Breast epithelium (tissue), 4 donors: ENCODE results near the gene FAS. TPM values are rescaled to one million over a fixed set of nuclear protein-coding genes. Genes with fewer than 3 reads are reported as not detected.
A peak's percentile ranks its signal among the peaks of the same experiment; 100 is the strongest.

Experiments
- DNase-seq, 2 donors: peaks; one replicate each; pipeline ENCODE4 v3.0.0-alpha.2; 2019; ENCODE audit warnings: low spot score in 2 of 2
- H3K27ac ChIP-seq, 2 donors: fragments of 200-600 bp; sonication (generic) in 1 of 2; one replicate each; pipeline ENCODE4 v1.5.1; 2016 to 2019; ENCODE audit warnings: mild to moderate bottlenecking in 1 of 2
- H3K27me3 ChIP-seq, 2 donors: fragments of 200-600 bp; sonication (generic) in 1 of 2; one replicate each; pipeline versions ENCODE4 v1.5.1 to v1.6.0; 2017 to 2019; ENCODE audit warnings: control low read depth in 1 of 2, mild to moderate bottlenecking in 1 of 2
- H3K36me3 ChIP-seq: fragments of 200-600 bp; one replicate; pipeline ENCODE4 v1.5.1; 2019
- H3K4me1 ChIP-seq, 2 donors: fragments of 200-600 bp; sonication (generic); one replicate each; pipeline ENCODE4 v1.5.1; 2016 to 2019; ENCODE audit warnings: control low read depth in 1 of 2
- H3K4me3 ChIP-seq, 3 donors: fragments of 200-600 bp; sonication (generic); 1 replicate in 2 of 3; 2 replicates in 1 of 3; pipeline ENCODE4 v1.5.1; 2016 to 2019; ENCODE audit warnings: mild to moderate bottlenecking in 3 of 3, moderate library complexity in 2 of 3
- H3K9me3 ChIP-seq, 2 donors: fragments of 200-600 bp; sonication (generic) in 1 of 2; one replicate each; pipeline ENCODE4 v1.5.1; 2016 to 2019; ENCODE audit warnings: control low read depth in 1 of 2
- POLR2A ChIP-seq: fragments of 450-650 bp; IDR thresholded peaks from one replicate; pipeline ENCODE4 v1.6.1; 2016; ENCODE audit warnings: antibody characterized with exemption, mild to moderate bottlenecking, moderate library complexity
- POLR2AphosphoS5 ChIP-seq, 3 donors: sonication (generic); formaldehyde crosslinking; IDR thresholded peaks; one replicate each; pipeline ENCODE4 v1.6.1; 2017; ENCODE audit warnings: antibody characterized with exemption in 3 of 3
- intact Hi-C: fragments of 100-400 bp; cut with DNase I; formaldehyde crosslinking; loops from one replicate; pipeline ENCODE4 v1.15.1; 2023; ENCODE audit warnings: low total_unique reads
- total RNA-seq, 3 donors: library from RNA; depleted of rRNA; stranded (reverse); fragments of >200 nt; gene quantifications; one replicate each; pipeline ENCODE4 v1.1.0, GENCODE V29; 2016
- TF ChIP-seq, protein P1 (sequence below), 3 donors: fragments of 450-650 bp; IDR thresholded peaks; one replicate each; pipeline ENCODE4 v1.5.1; 2016 to 2017; ENCODE audit warnings: antibody characterized with exemption in 3 of 3, mild to moderate bottlenecking in 3 of 3, moderate library complexity in 3 of 3

FAS gene
- total RNA-seq, 3 donors from 2014 or later = 26.9 to 51.5 (median 47.3) TPM

DNA sequence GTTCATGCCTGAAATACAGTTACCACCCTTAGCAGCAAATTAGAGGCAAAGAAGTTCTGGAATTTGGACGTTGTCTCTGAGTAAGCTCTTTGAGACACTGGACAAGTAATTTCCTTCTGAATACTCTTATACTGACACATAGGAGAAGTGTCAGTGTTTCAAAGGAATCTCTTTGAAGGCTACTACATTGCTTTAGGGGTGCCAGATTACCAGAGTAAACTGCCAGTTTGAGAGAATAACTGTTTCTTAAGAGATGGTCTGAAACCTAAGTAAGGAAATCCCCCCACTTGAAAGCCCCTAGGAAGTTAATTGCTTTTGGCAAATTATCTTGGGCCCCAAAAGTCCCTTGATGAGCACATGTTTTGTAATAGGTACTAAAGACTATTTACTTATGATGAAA lies 3.4 kb downstream of the FAS start:
- no peaks in the 10 kb centered on the region for H3K36me3 ChIP-seq
- no peaks in the 10 kb centered on the region for H3K9me3 ChIP-seq
- DNase-seq = no peak
- peaks cover 5 to 10% of the 10 kb centered on the region in 2 donors for H3K4me1 ChIP-seq
- intact Hi-C loops = loop anchor here (5.0 kb wide), 1 partner anchor 52 kb away; no protein-coding TSS in a partner anchor
- H3K4me3 ChIP-seq = peak overlapping the region; percentile 90 to 98 (median 94)
- TF ChIP-seq POLR2A = no peak
- TF ChIP-seq, protein P1, sequence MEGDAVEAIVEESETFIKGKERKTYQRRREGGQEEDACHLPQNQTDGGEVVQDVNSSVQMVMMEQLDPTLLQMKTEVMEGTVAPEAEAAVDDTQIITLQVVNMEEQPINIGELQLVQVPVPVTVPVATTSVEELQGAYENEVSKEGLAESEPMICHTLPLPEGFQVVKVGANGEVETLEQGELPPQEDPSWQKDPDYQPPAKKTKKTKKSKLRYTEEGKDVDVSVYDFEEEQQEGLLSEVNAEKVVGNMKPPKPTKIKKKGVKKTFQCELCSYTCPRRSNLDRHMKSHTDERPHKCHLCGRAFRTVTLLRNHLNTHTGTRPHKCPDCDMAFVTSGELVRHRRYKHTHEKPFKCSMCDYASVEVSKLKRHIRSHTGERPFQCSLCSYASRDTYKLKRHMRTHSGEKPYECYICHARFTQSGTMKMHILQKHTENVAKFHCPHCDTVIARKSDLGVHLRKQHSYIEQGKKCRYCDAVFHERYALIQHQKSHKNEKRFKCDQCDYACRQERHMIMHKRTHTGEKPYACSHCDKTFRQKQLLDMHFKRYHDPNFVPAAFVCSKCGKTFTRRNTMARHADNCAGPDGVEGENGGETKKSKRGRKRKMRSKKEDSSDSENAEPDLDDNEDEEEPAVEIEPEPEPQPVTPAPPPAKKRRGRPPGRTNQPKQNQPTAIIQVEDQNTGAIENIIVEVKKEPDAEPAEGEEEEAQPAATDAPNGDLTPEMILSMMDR (IDR thresholded peaks at IDR 0.05) = no peak
- no peak for TF ChIP-seq POLR2AphosphoS5 (IDR thresholded peaks at IDR 0.05)
- peak overlapping the region; percentile 56 to 98 for H3K27ac ChIP-seq
- H3K27me3 ChIP-seq = no peaks in the 10 kb centered on the region

DNA sequence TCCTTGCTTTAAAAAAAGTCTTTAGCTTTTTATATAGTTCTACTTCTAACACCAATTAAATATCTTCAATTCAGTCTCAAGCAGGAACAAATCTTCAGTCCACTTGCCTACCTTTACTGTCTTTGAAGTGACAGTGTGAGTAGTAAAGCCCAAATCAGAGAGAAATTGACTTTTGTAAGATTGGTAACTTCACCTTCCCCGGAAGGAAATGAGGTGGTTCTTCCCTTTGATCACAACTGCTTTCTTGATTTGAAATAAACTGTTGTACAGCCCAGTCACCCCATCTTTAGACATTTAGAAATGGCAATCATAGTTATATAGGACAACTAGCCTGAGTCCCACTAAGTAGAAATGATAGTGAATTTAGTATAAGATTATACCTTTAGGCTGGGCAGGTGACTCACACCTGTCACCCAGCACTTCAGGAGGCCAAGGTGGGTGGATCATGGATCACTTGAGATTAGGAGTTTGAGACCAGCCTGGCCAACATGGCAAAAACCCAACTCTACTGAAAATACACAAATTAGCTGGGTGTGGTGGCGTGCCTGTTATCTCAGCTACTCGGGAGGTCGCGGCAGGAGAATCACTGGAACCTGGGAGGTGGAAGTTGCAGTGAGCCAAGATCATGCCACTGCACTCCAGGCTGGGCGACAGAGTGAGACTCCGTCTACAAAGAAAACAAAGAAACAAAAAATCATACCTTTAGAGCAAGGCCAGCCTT lies 4.7 kb downstream of the FAS start:
- intact Hi-C loops = no loop called here
- no peaks in the 10 kb centered on the region for H3K27me3 ChIP-seq
- H3K27ac ChIP-seq = peak overlapping the region; percentile 73 to 84
- DNase-seq = no peak
- peak overlapping the region in 2 of 3 donors; percentile 28 to 52 for H3K4me3 ChIP-seq
- no peaks in the 10 kb centered on the region for H3K9me3 ChIP-seq
- TF ChIP-seq, protein P1 (IDR thresholded peaks at IDR 0.05) = no peak
- no peak for TF ChIP-seq POLR2AphosphoS5 (IDR thresholded peaks at IDR 0.05)
- no peak for TF ChIP-seq POLR2A
- H3K36me3 ChIP-seq = no peaks in the 10 kb centered on the region
- peaks cover 0 to 10% of the 10 kb centered on the region in 2 donors for H3K4me1 ChIP-seq

DNA sequence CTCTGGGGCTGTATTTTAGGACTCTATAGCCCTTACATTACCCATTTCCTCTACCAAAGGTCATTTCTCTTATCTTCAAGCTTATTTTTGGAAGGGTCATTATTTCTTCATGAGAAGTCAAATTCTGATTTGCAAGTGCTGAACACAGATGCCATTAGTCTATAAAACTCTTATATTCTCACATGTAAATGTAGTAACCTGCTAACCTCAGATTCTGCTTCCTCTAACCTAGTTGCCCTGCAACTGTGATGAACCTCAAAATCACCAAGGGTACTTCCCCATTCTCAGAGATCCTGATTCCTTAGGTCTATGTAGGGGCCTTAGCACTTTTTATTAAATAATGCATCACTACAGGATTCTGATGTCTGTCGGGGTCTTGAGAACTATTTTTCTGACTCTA lies 6.3 kb downstream of the FAS start:
- Histone ChIP-seq H3K27ac (peak overlapping the region; percentile 37 to 68), H3K4me1 (peaks cover 4 to 14% of the 10 kb centered on the region in 2 donors), H3K9me3 (no peaks in the 10 kb centered on the region), H3K36me3 (no peaks in the 10 kb centered on the region), H3K27me3 (no peaks in the 10 kb centered on the region), H3K4me3 (peak overlapping the region in 1 of 3 donors; percentile 20)
- intact Hi-C loops = no loop called here
- no peak for DNase-seq
- TF ChIP-seq POLR2A (no peak), POLR2AphosphoS5 (IDR thresholded peaks at IDR 0.05) (no peak)
- TF ChIP-seq, protein P1 (IDR thresholded peaks at IDR 0.05) = no peak

DNA sequence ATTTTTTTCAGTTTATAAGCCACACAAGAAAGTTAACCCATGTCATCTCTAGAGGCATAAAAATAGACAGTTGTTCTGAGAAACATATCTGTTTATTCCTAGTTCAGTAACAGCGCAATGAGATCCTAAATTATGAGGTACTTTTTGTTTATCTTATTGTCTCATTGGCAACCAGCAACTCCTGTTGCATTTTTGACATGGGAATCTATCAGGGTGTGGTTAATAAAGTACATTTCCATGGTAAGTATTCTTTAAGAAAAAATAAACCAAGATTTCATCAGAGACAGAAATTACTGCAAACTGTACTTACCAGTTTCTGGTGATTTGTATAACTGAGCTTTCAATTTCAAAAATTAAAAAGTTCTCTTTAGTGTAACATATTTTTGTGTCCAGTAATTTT lies 9.0 kb downstream of the FAS start:
- Histone ChIP-seq H3K4me3 (peak overlapping the region; percentile 9 to 34 (median 23)), H3K27ac (peak overlapping the region; percentile 37 to 64), H3K4me1 (peaks cover 4 to 10% of the 10 kb centered on the region in 2 donors), H3K27me3 (no peaks in the 10 kb centered on the region), H3K9me3 (no peaks in the 10 kb centered on the region), H3K36me3 (no peaks in the 10 kb centered on the region)
- intact Hi-C loops = no loop called here
- DNase-seq = no peak
- TF ChIP-seq POLR2A (no peak), POLR2AphosphoS5 (IDR thresholded peaks at IDR 0.05) (no peak)
- TF ChIP-seq, protein P1 (IDR thresholded peaks at IDR 0.05) = no peak

DNA sequence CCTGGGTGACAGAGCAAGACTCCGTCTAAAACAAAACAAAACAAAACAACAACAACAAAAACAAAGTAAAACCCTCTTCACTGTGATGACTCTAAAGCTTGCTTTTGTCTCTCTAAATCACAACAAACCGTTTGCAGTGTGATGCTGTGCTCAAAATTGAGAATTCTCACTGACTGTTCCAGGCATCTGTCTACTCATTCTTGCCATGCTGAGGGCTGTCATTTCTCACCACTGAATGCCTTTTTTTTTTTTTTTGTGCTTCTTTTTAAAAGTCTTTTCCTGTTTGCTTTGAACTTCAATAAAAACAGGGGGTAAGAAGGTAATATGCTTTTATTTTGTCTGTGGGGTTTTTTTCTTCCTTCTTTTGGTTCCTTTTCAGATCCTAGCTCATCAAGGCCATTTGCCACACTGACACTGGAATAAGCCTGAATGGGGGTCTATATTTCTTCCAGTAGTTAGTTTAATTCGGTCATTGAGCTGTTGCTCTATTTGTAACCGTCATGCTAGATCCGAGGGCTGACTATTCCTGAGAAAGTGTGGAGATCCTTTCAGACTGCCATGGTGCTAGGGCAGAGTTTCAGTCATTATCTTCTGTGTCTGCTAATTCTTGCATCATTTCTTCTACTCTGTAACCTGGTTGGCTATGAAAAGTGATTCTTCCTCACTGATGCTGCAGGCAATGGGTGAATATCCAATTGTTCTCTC lies 10.6 kb downstream of the FAS start:
- Histone ChIP-seq H3K36me3 (no peaks in the 10 kb centered on the region), H3K27ac (peak overlapping the region; percentile 37 to 80), H3K4me3 (peak overlapping the region; percentile 23 to 44 (median 33)), H3K4me1 (peaks cover 4 to 10% of the 10 kb centered on the region in 2 donors), H3K27me3 (no peaks in the 10 kb centered on the region), H3K9me3 (no peaks in the 10 kb centered on the region)
- intact Hi-C loops = no loop called here
- DNase-seq = no peak
- TF ChIP-seq, protein P1 (IDR thresholded peaks at IDR 0.05) = no peak
- TF ChIP-seq POLR2A = no peak
- TF ChIP-seq POLR2AphosphoS5 (IDR thresholded peaks at IDR 0.05) = no peak
